Renal cortex interstitium (tissue), 15 donors: Measurements from ENCODE around the gene TRIB2. TPM values are rescaled to one million over a fixed set of nuclear protein-coding genes. Genes with fewer than 3 reads are reported as not detected.
A peak's percentile ranks its signal among the peaks of the same experiment; 100 is the strongest.
"Not testable (repeated sequence)": the region's sequence is repeated elsewhere in the genome, so short reads cannot be mapped to it uniquely, and the experiment has no call there.

ENCODE experiments used
- DNase-seq, 11 donors: peaks; one replicate each; pipeline ENCODE4 v3.0.0-alpha.2; 2013; ENCODE audit warnings: low read depth in 9 of 11, low spot score in 4 of 11; ENCODE audit errors: extremely low read depth in 1 of 11
- long read RNA-seq, 16 experiments: transcript quantifications; one replicate each; lab custom pipeline, GENCODE V29; 2026
- polyA plus RNA-seq, 3 donors: library from polyadenylated mRNA; unstranded; fragments of 120-200 nt; gene quantifications; one replicate each; pipeline ENCODE4 v1.2.1, GENCODE V29; 2013; ENCODE audit not compliant: insufficient read length in 3 of 3

The TRIB2 gene
- polyA plus RNA-seq = 100 to 1,000 TPM; 175 to 234 (median 198) TPM
- long read RNA-seq, donor 1, full-length matches to known transcripts = 41 of 137 reads
- long read RNA-seq, donor 1, partial matches to known transcripts = 96 of 137 reads
- long read RNA-seq, donor 1, other reads (novel, unspliced or antisense) = 0 of 137 reads
- long read RNA-seq, donor 2, full-length matches to known transcripts = 36 of 48 reads
- long read RNA-seq, donor 2, partial matches to known transcripts = 12 of 48 reads
- long read RNA-seq, donor 2, other reads (novel, unspliced or antisense) = 0 of 48 reads
- long read RNA-seq, donor 3, full-length matches to known transcripts = 69 of 84 reads
- long read RNA-seq, donor 3, partial matches to known transcripts = 9 of 84 reads
- long read RNA-seq, donor 3, other reads (novel, unspliced or antisense) = 6 of 84 reads
- long read RNA-seq, donor 4, full-length matches to known transcripts = 40 of 40 reads
- long read RNA-seq, donor 4, partial matches to known transcripts = 0 of 40 reads
- long read RNA-seq, donor 4, other reads (novel, unspliced or antisense) = 0 of 40 reads
- long read RNA-seq, donor 5 = 0 reads
- long read RNA-seq, donor 6, full-length matches to known transcripts = 55 of 75 reads
- long read RNA-seq, donor 6, partial matches to known transcripts = 20 of 75 reads
- long read RNA-seq, donor 6, other reads (novel, unspliced or antisense) = 0 of 75 reads
- long read RNA-seq, donor 7, full-length matches to known transcripts = 36 of 41 reads
- long read RNA-seq, donor 7, partial matches to known transcripts = 5 of 41 reads
- long read RNA-seq, donor 7, other reads (novel, unspliced or antisense) = 0 of 41 reads
- long read RNA-seq, donor 8, full-length matches to known transcripts = 58 of 63 reads
- long read RNA-seq, donor 8, partial matches to known transcripts = 5 of 63 reads
- long read RNA-seq, donor 8, other reads (novel, unspliced or antisense) = 0 of 63 reads
- long read RNA-seq, donor 9, full-length matches to known transcripts = 65 of 77 reads
- long read RNA-seq, donor 9, partial matches to known transcripts = 12 of 77 reads
- long read RNA-seq, donor 9, other reads (novel, unspliced or antisense) = 0 of 77 reads
- long read RNA-seq, donor 10, full-length matches to known transcripts = 27 of 32 reads
- long read RNA-seq, donor 10, partial matches to known transcripts = 5 of 32 reads
- long read RNA-seq, donor 10, other reads (novel, unspliced or antisense) = 0 of 32 reads
- long read RNA-seq, donor 11, full-length matches to known transcripts = 37 of 44 reads
- long read RNA-seq, donor 11, partial matches to known transcripts = 7 of 44 reads
- long read RNA-seq, donor 11, other reads (novel, unspliced or antisense) = 0 of 44 reads
- long read RNA-seq, donor 12, full-length matches to known transcripts = 33 of 33 reads
- long read RNA-seq, donor 12, partial matches to known transcripts = 0 of 33 reads
- long read RNA-seq, donor 12, other reads (novel, unspliced or antisense) = 0 of 33 reads
- long read RNA-seq, donor 13, full-length matches to known transcripts = 84 of 343 reads
- long read RNA-seq, donor 13, partial matches to known transcripts = 259 of 343 reads
- long read RNA-seq, donor 13, other reads (novel, unspliced or antisense) = 0 of 343 reads
- long read RNA-seq, donor 14, full-length matches to known transcripts = 43 of 43 reads
- long read RNA-seq, donor 14, partial matches to known transcripts = 0 of 43 reads
- long read RNA-seq, donor 14, other reads (novel, unspliced or antisense) = 0 of 43 reads
- long read RNA-seq, donor 15, full-length matches to known transcripts = 23 of 29 reads
- long read RNA-seq, donor 15, partial matches to known transcripts = 6 of 29 reads
- long read RNA-seq, donor 15, other reads (novel, unspliced or antisense) = 0 of 29 reads
- long read RNA-seq, donor 16, full-length matches to known transcripts = 117 of 142 reads
- long read RNA-seq, donor 16, partial matches to known transcripts = 20 of 142 reads
- long read RNA-seq, donor 16, other reads (novel, unspliced or antisense) = 5 of 142 reads

GRCh38 chr2:12716282-12717190, at the start of gene TRIB2:
Gene TRIB2, plus strand, starts transcription at chr2:12716936. Its CDS starts 1,372 bp downstream, at chr2:12718308.
- peak in 8 of 11 donors; percentile 71 to 82 (median 76) for DNase-seq

GRCh38 chr2:12669036-12669435, 47.7 kb upstream of the TRIB2 start:
- no peak for DNase-seq

GRCh38 chr2:12672711-12673315, 43.9 kb upstream of the TRIB2 start:
- DNase-seq = no peak

- DNase-seq = no peak
These were observed 42.0 kb upstream of the TRIB2 start for GRCh38 chr2:12674644-12675328.

- no peak for DNase-seq
These were observed 41.4 kb upstream of the TRIB2 start for GRCh38 chr2:12675352-12675795.

- DNase-seq = no peak
These were observed 40.9 kb upstream of the TRIB2 start for GRCh38 chr2:12675801-12676200.

GRCh38 chr2:12676771-12677170, 40.0 kb upstream of the TRIB2 start:
- DNase-seq = no peak

- DNase-seq = no peak
These were observed 38.5 kb upstream of the TRIB2 start for GRCh38 chr2:12678186-12678585.

GRCh38 chr2:12679550-12680072, 37.1 kb upstream of the TRIB2 start:
- no peak for DNase-seq

- DNase-seq = not testable (repeated sequence)
These were observed 36.6 kb upstream of the TRIB2 start for GRCh38 chr2:12680115-12680514.

GRCh38 chr2:12682017-12682416, 34.7 kb upstream of the TRIB2 start:
- no peak for DNase-seq

- DNase-seq = no peak
These were observed 33.2 kb upstream of the TRIB2 start for GRCh38 chr2:12683457-12684100.

GRCh38 chr2:12684471-12684936, 32.2 kb upstream of the TRIB2 start:
- DNase-seq = peak in 3 of 11 donors; percentile 20 to 22 (median 20)

- no peak for DNase-seq
These were observed 31.6 kb upstream of the TRIB2 start for GRCh38 chr2:12685145-12685544.

- no peak for DNase-seq
These were observed 30.8 kb upstream of the TRIB2 start for GRCh38 chr2:12685956-12686355.
